Left ventricle myocardium inferior (tissue), 1 donor: Measurements from ENCODE around the gene PLA2G4B. TPM values are rescaled to one million over a fixed set of nuclear protein-coding genes. Genes with fewer than 3 reads are reported as not detected.

Source experiments
- DNase-seq: peaks from one replicate; pipeline ENCODE4 v3.0.0-alpha.2; 2020
- H3K27ac ChIP-seq: fragments of 200-600 bp; replicated peaks from 2 replicates; pipeline ENCODE4 v1.8.0; 2021
- H3K27me3 ChIP-seq: fragments of 200-600 bp; 2 replicates; pipeline ENCODE4 v1.8.0; 2021; ENCODE audit warnings: low read depth
- H3K36me3 ChIP-seq: fragments of 200-600 bp; 2 replicates; pipeline ENCODE4 v1.8.0; 2021
- H3K4me1 ChIP-seq: fragments of 200-600 bp; 2 replicates; pipeline ENCODE4 v1.8.0; 2021
- H3K4me3 ChIP-seq: fragments of 200-600 bp; 2 replicates; pipeline ENCODE4 v1.8.0; 2021; ENCODE audit warnings: mild to moderate bottlenecking, moderate library complexity
- H3K9me3 ChIP-seq: fragments of 200-600 bp; replicated peaks from 2 replicates; pipeline ENCODE4 v1.8.0; 2021
- intact Hi-C: fragments of 100-400 bp; cut with micrococcal nuclease; formaldehyde crosslinking; loops from one replicate; pipeline ENCODE4 v1.11.0; 2022
- total RNA-seq: library from RNA; stranded (reverse); fragmentation: NEBNext Ultra II Directional; extraction: Animal tissue kit (Norgen Biotek cat#: 25700); gene quantifications from one replicate; pipeline ENCODE4 v1.2.1, GENCODE V29; 2021
- TF ChIP-seq, protein P1 (sequence below): fragments of 200-600 bp; IDR thresholded peaks from 2 replicates; pipeline ENCODE4 v1.8.0; 2021; ENCODE audit warnings: antibody characterized with exemption, mild to moderate bottlenecking, borderline replicate concordance
- donor health status: DM: no; HTN: yes; CAD: no; lungs with severe emphysema.

The PLA2G4B gene
- total RNA-seq, 1 donor from 2014 or later: 3.8 TPM

GRCh38 chr15:41876007-41876406 lies 37.4 kb downstream of the PLA2G4B start:
- intact Hi-C loops: no loop called here
- H3K4me1 ChIP-seq: peaks cover 14% of the 10 kb centered on the region
- H3K9me3 ChIP-seq: no peaks in the 10 kb centered on the region
- TF ChIP-seq, protein P1, sequence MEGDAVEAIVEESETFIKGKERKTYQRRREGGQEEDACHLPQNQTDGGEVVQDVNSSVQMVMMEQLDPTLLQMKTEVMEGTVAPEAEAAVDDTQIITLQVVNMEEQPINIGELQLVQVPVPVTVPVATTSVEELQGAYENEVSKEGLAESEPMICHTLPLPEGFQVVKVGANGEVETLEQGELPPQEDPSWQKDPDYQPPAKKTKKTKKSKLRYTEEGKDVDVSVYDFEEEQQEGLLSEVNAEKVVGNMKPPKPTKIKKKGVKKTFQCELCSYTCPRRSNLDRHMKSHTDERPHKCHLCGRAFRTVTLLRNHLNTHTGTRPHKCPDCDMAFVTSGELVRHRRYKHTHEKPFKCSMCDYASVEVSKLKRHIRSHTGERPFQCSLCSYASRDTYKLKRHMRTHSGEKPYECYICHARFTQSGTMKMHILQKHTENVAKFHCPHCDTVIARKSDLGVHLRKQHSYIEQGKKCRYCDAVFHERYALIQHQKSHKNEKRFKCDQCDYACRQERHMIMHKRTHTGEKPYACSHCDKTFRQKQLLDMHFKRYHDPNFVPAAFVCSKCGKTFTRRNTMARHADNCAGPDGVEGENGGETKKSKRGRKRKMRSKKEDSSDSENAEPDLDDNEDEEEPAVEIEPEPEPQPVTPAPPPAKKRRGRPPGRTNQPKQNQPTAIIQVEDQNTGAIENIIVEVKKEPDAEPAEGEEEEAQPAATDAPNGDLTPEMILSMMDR: no peak
- DNase-seq: no peak
- no peak overlapping the region for H3K27ac ChIP-seq
- H3K36me3 ChIP-seq: no peaks in the 10 kb centered on the region
- H3K4me3 ChIP-seq: no peak overlapping the region
- peaks cover 13% of the 10 kb centered on the region for H3K27me3 ChIP-seq

- TF ChIP-seq, protein P1: no peak
- no peak overlapping the region for H3K27ac ChIP-seq
- DNase-seq: no peak
Measured at GRCh38 chr15:41876689-41877088, 38.0 kb downstream of the PLA2G4B start.

DNA sequence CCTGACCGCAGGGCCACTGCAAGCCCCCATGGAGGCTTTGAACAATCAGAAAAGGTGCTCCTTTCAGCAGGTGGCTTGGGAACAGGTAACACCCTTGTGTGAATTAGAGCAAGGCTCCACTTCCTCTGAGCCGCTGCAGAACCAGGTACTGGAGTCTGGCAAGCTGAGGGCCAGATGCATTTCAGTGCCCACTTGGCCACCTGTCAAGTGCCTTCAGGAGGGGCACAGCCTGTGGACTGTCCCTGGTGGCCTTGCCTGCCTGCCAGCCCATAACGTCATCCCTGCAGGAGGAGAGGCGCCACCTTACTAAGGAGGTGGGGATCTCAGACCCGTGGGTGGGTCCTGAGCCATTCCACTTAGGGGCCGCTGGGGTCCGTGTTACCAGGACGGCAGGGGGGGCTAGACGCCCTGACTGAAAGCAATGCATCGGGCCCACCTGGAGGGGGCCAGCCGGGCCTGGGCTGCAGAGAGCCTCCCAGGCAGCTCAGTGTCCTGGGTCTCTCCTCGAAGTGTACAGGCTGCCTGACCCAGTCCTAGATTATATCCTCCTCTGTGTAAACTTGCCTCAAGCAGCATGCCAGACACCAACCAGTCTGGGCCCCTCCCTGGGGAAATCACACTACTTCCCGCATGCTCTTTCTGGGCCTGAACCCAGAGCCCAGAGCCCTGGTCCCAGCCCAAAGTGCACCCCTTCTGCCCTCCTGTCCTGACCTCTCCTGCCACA lies 39.1 kb downstream of the PLA2G4B start:
- Histone ChIP-seq H3K27me3 (peaks cover 27% of the 10 kb centered on the region), H3K36me3 (no peaks in the 10 kb centered on the region), H3K4me3 (no peak overlapping the region), H3K9me3 (no peaks in the 10 kb centered on the region), H3K4me1 (peaks cover 26% of the 10 kb centered on the region), H3K27ac (no peak overlapping the region)
- intact Hi-C loops: no loop called here
- TF ChIP-seq, protein P1: no peak
- DNase-seq: no peak

More at GRCh38 chr15:41876689-41877088, 38.0 kb downstream of the PLA2G4B start:
- H3K27me3 ChIP-seq: peaks cover 19% of the 10 kb centered on the region
- peaks cover 15% of the 10 kb centered on the region for H3K4me1 ChIP-seq
- intact Hi-C loops: no loop called here
- no peak overlapping the region for H3K4me3 ChIP-seq
- H3K9me3 ChIP-seq: no peaks in the 10 kb centered on the region
- no peaks in the 10 kb centered on the region for H3K36me3 ChIP-seq

GRCh38 chr15:41878355-41878699 lies 39.7 kb downstream of the PLA2G4B start:
- TF ChIP-seq, protein P1: no peak
- H3K27me3 ChIP-seq: peaks cover 27% of the 10 kb centered on the region
- no peaks in the 10 kb centered on the region for H3K36me3 ChIP-seq
- intact Hi-C loops: no loop called here
- peaks cover 31% of the 10 kb centered on the region for H3K4me1 ChIP-seq
- DNase-seq: peak; percentile 68
- H3K27ac ChIP-seq: no peak overlapping the region
- no peak overlapping the region for H3K4me3 ChIP-seq
- no peaks in the 10 kb centered on the region for H3K9me3 ChIP-seq

GRCh38 chr15:41879321-41879845 lies 40.7 kb downstream of the PLA2G4B start:
- intact Hi-C loops: no loop called here
- Histone ChIP-seq H3K9me3 (no peaks in the 10 kb centered on the region), H3K4me3 (no peak overlapping the region), H3K27ac (no peak overlapping the region), H3K36me3 (no peaks in the 10 kb centered on the region), H3K4me1 (peaks cover 34% of the 10 kb centered on the region), H3K27me3 (peaks cover 27% of the 10 kb centered on the region)
- DNase-seq: no peak
- TF ChIP-seq, protein P1: no peak
